Central memory CD8-positive, alpha-beta T cell (primary cell): ENCODE results near the gene TSPAN11.

Experiments used
- ATAC-seq: fragments of 150-1000 bp; cut with Tn5 transposase; replicated peaks from 2 replicates; pipeline ENCODE4 v1.10.0; 2022; ENCODE audit warnings: mild to moderate bottlenecking, moderate FRiP score, moderate number of reproducible peaks; ENCODE audit not compliant: poor library complexity, severe bottlenecking; ENCODE audit errors: extremely low read depth
- DNase-seq, 2 donors: peaks; one replicate each; pipeline ENCODE4 v3.0.0; 2021; ENCODE audit warnings: low spot score in 2 of 2
- H3K27ac Mint-ChIP-seq: one replicate; pipeline ENCODE4 v1.8.0; 2022; ENCODE audit warnings: low read depth, mild to moderate bottlenecking, moderate library complexity, mixed read lengths
- H3K27me3 Mint-ChIP-seq: one replicate; pipeline ENCODE4 v1.8.0; 2022; ENCODE audit warnings: mixed read lengths
- H3K36me3 Mint-ChIP-seq: one replicate; pipeline ENCODE4 v1.8.0; 2022; ENCODE audit warnings: mild to moderate bottlenecking, moderate library complexity, mixed read lengths; ENCODE audit not compliant: insufficient read depth
- H3K4me1 Mint-ChIP-seq: one replicate; pipeline ENCODE4 v1.8.0; 2022; ENCODE audit warnings: mixed read lengths
- H3K4me3 Mint-ChIP-seq: one replicate; pipeline ENCODE4 v1.8.0; 2022; ENCODE audit warnings: mild to moderate bottlenecking, moderate library complexity, mixed read lengths
- H3K9me3 Mint-ChIP-seq: one replicate; pipeline ENCODE4 v1.8.0; 2022; ENCODE audit warnings: mixed read lengths

TSPAN11 gene

DNA sequence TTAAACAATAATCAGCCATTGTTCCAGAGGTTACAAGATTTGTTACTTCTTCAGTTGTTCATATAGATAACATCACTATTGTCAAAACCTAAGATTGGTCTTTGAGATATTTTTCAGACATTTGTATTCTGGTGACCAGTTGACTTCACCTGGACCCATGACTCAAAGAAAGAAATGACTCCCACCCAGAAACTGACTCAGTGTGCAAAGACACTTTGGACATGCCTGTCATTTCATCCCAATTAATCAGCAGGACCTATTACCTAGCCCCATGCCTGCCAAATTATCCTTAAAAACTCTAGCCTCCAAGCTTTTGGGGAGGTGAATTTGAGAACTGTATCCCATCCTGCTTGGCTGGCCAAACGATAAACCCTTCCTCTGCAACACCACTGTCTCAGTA lies 27.7 kb upstream of the TSPAN11 start:
- Mint-ChIP-seq H3K4me3 (no peak overlapping the region), H3K36me3 (no peaks in the 10 kb centered on the region), H3K27ac (no peak overlapping the region), H3K27me3 (peaks cover 31% of the 10 kb centered on the region), H3K4me1 (no peaks in the 10 kb centered on the region), H3K9me3 (no peaks in the 10 kb centered on the region)
- ATAC-seq (no peak), DNase-seq (no peak)

DNA sequence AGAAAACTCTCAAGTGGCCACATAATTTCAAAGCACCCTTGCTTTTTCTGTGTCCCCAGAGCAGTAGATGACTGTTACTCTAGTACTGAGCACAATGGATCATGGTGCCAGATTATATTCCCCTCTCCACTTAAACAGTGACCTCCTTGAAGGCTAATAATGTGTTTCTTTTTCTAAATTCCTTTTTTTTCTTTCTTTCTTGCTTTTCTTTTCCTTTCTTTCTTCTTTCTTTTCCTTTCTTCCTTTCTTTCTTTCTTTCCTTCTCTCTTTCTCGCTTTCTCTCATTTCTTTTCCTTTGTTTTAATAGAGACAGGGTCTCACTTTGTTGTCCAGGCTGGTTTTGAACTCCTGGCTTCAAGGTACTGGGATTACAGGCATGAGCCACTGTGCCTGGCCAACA lies 26.2 kb upstream of the TSPAN11 start:
- no peak overlapping the region for H3K27ac Mint-ChIP-seq
- no peaks in the 10 kb centered on the region for H3K9me3 Mint-ChIP-seq
- H3K36me3 Mint-ChIP-seq, result no peaks in the 10 kb centered on the region
- no peak for DNase-seq
- H3K4me1 Mint-ChIP-seq, result no peaks in the 10 kb centered on the region
- peaks cover 24% of the 10 kb centered on the region for H3K27me3 Mint-ChIP-seq
- H3K4me3 Mint-ChIP-seq, result no peak overlapping the region
- no peak for ATAC-seq

DNA sequence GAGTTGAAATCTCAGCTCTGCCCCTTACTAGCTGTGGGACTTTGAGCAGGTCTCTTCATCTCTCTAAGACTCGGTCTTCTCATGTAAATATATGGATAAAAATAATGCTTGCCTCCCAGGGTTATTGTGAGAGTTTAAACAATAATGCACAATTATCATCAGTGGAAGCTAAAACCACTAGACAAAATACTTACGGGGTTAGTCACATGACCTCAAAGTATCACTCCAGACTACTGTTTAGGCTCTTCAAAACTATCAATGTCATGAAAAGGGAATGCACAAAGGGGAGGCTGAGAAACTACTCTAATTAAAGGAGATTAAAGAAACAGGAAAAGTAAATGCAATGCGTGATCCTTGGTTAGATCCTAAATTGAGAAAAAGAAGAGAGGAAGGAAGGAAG lies 24.5 kb upstream of the TSPAN11 start:
- H3K9me3 Mint-ChIP-seq, result no peaks in the 10 kb centered on the region
- no peak for ATAC-seq
- no peak for DNase-seq
- H3K4me3 Mint-ChIP-seq, result no peak overlapping the region
- no peaks in the 10 kb centered on the region for H3K4me1 Mint-ChIP-seq
- peaks cover 21% of the 10 kb centered on the region for H3K27me3 Mint-ChIP-seq
- no peaks in the 10 kb centered on the region for H3K36me3 Mint-ChIP-seq
- H3K27ac Mint-ChIP-seq, result no peak overlapping the region

DNA sequence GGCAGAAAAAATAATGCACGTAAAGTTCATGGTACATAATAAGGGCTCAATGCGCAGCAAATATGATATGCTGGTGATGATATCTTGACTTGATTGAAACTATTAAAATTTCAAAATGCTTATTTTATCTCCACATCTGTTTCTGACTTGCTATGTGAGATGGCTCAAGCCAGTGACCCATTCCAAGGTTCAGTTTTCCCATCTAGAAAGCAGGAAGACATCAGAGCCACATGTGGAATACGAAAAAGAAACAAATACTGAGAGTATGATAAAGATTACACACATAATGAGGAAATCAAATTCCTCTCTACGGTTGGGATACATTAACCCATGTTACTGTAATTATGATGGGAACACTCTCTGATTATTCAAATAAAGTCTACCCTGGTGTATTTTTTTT lies 24.0 kb upstream of the TSPAN11 start:
- no peaks in the 10 kb centered on the region for H3K36me3 Mint-ChIP-seq
- ATAC-seq (no peak), DNase-seq (no peak)
- H3K9me3 Mint-ChIP-seq, result no peaks in the 10 kb centered on the region
- no peaks in the 10 kb centered on the region for H3K4me1 Mint-ChIP-seq
- H3K27ac Mint-ChIP-seq, result no peak overlapping the region
- H3K4me3 Mint-ChIP-seq, result no peak overlapping the region
- peaks cover 15% of the 10 kb centered on the region for H3K27me3 Mint-ChIP-seq

DNA sequence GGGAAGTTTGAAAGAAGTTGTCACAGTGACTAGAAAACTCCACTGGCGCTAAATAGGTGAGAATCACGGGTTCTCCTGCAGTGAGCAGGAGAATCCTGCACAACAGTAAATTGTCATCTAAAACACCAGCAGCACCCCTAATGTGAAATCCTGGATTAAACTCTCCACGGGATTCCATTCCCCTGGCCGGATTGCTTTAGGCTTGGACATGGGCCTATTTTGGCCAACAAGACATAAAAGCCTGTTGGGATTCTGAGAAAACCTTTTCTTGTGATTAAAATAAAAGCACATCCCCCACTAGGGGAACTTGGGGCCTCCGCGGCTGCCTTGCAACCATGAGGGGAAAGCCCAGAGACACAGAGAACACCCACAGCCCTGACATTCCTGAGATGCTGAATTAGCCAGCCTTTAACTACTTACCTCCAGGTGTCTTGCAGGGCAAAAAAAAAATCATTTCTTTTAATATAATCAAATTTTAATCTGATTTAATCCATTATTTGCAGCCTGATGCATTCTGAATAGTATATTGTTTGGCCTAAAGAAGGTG lies 21.0 kb upstream of the TSPAN11 start:
- Mint-ChIP-seq H3K27ac (no peak overlapping the region), H3K36me3 (no peaks in the 10 kb centered on the region), H3K9me3 (no peaks in the 10 kb centered on the region), H3K27me3 (peaks cover 19% of the 10 kb centered on the region), H3K4me3 (no peak overlapping the region), H3K4me1 (no peaks in the 10 kb centered on the region)
- no peak for ATAC-seq
- no peak for DNase-seq

DNA sequence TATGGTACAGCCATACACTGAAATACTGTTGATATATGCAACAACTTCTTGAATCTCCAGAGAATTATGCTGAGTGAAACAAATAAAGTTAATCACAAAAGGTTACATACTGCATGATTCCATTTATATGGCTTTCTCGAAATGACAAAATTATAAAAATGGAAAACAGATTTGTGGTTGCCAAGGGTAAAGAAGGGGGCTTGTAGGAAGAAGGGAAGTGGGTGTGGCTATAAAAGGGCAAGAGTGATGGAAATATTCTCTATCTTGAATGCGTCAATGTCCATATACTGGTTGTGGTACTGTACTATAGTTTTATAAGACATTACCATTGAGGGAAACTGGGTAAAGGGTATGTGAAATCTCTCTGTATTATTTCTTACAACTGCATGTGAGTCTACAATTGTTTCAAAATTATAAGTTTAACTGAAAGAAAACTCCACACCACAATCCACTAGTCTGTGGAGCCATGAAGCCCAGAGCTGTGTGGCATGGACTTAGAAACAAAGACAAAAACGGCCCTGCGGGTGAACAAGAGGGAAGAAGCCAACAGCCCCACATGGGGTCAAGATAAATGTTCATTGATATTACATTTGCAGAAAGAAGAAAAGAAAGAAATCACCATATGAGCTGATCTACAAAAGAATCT lies 18.3 kb upstream of the TSPAN11 start:
- Mint-ChIP-seq H3K9me3 (no peaks in the 10 kb centered on the region), H3K4me1 (no peaks in the 10 kb centered on the region), H3K36me3 (no peaks in the 10 kb centered on the region), H3K27ac (no peak overlapping the region), H3K4me3 (no peak overlapping the region), H3K27me3 (peaks cover 22% of the 10 kb centered on the region)
- no peak for ATAC-seq
- DNase-seq, result no peak

DNA sequence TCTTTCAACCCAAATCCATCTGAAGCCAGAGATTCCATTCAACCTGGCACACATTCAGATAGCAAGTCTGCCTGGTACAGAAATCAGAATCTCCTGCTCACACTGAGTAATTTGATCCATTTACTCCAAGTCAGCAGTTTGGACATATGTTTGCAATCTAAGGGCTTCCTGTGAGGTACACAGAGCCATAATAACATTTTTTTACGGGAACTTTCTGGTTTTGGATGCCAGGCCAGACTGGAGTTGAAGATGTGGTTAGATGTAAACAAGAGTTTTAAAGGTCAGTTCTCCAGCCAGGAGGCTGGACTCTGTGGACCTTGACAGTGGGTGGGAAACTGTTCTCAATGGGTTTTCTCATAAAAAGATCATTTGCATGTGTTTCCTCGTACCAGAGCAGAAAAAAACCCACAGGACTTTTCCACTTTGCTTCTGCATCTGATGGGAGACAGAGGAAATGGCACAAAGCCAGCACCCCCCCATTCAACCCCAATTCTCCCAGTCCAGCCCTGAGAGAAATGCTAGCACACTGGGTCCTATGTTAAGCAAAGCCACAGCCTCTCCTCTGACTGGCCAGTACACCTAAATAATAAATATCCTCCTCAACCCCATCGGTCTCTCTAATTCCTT lies 17.7 kb upstream of the TSPAN11 start:
- no peak overlapping the region for H3K4me3 Mint-ChIP-seq
- ATAC-seq (no peak), DNase-seq (no peak)
- H3K36me3 Mint-ChIP-seq, result no peaks in the 10 kb centered on the region
- peaks cover 29% of the 10 kb centered on the region for H3K27me3 Mint-ChIP-seq
- no peak overlapping the region for H3K27ac Mint-ChIP-seq
- H3K9me3 Mint-ChIP-seq, result no peaks in the 10 kb centered on the region
- no peaks in the 10 kb centered on the region for H3K4me1 Mint-ChIP-seq

DNA sequence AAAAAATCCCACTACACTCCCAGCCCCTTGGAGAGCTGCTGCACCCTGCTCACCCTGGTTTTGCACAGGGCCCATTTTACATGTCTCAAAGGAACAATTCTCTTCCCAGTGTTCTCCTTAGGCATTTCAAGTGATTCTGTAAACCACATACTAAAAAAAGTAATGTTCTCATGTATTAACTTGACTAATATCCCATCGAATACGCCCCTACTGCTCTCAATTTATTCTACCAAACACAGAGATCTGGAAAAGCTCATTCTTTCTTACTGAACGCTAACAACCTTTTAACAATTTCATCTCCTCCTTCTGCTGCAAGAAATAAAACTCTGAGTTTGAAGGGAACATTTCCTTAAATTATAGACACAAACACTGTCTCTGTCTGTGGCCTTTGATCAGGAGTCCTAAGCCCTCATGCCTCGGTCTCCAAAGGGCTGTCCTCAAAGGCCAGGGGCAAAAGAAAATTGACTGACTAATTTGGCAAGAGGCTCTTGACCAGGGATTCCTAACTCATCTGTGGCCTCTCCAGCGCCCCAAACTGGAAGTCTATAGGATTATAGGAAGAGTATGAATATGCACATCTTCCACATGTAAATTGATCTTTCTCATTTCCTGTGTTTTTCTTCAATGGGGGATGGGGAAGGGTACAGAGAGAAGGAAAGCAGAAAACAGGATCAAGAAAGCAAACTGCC lies 17.1 kb upstream of the TSPAN11 start:
- Mint-ChIP-seq H3K36me3 (no peaks in the 10 kb centered on the region), H3K27me3 (peaks cover 34% of the 10 kb centered on the region), H3K9me3 (no peaks in the 10 kb centered on the region), H3K27ac (no peak overlapping the region), H3K4me3 (no peak overlapping the region), H3K4me1 (no peaks in the 10 kb centered on the region)
- no peak for ATAC-seq
- DNase-seq, result no peak

DNA sequence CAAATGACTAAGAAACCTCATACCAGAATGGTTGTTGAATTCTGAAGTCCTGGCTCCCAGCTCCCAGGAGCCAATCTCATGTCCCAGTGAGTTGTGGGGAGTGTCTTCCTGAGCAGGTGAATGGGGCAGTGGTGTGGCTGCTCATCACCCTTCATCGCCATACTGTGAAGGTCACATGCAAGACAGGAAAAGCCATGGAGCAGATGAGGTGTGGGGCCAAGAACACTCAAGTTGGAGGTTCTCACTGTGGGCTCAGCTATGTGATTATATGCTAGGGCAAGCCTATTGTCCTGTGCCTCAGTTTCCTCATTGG lies 16.6 kb upstream of the TSPAN11 start:
- H3K9me3 Mint-ChIP-seq, result no peaks in the 10 kb centered on the region
- ATAC-seq, result no peak

DNA sequence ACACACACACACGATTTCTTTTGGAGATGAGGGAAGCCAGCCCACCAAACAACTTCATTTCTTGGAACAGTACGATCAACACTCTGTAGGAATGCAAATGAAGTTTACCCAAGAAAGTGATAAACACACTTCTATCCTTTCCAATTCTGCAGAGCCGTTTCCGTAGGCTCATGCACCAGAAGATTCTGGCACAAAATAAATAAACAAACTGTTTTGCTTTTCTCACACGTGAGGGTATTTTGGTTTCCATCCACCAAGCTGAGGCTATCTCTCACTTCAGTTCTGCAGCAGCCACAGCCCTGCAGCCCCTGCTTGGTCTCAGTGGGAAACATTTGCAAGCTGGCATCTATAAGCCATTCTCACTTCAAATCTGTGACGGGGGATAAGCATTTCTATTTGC lies 15.3 kb upstream of the TSPAN11 start:
- H3K4me3 Mint-ChIP-seq, result no peak overlapping the region
- peaks cover 35% of the 10 kb centered on the region for H3K27me3 Mint-ChIP-seq
- DNase-seq, result no peak
- no peaks in the 10 kb centered on the region for H3K36me3 Mint-ChIP-seq
- no peak for ATAC-seq
- H3K9me3 Mint-ChIP-seq, result no peaks in the 10 kb centered on the region
- H3K27ac Mint-ChIP-seq, result no peak overlapping the region
- no peaks in the 10 kb centered on the region for H3K4me1 Mint-ChIP-seq

More for the DNA sequence above, 16.6 kb upstream of the TSPAN11 start:
- H3K27me3 Mint-ChIP-seq, result peaks cover 34% of the 10 kb centered on the region
- no peaks in the 10 kb centered on the region for H3K36me3 Mint-ChIP-seq
- no peaks in the 10 kb centered on the region for H3K4me1 Mint-ChIP-seq
- DNase-seq, result no peak
- no peak overlapping the region for H3K4me3 Mint-ChIP-seq
- no peak overlapping the region for H3K27ac Mint-ChIP-seq

DNA sequence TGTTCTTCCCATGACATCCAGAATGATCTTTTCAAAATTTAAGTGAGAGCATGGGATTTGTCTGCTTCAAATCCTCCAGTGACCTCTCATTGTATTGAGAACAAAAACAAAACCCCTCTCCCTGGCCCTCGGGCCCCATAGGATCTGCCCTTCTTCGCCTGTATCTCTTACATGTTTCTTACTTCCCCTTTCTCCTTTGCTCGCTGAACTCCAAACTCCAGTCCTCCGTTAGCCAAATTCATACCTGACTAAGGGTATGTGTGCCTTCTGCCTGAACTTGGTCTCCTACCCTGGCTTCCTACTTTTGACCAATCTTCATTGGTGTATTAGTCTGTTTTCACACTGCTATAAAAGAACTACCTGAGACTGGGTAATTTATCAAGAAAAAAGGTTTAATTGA lies 13.2 kb upstream of the TSPAN11 start:
- no peak for DNase-seq
- Mint-ChIP-seq H3K9me3 (no peaks in the 10 kb centered on the region), H3K4me3 (no peak overlapping the region), H3K27ac (no peak overlapping the region), H3K27me3 (peaks cover 40% of the 10 kb centered on the region), H3K36me3 (no peaks in the 10 kb centered on the region), H3K4me1 (no peaks in the 10 kb centered on the region)
- ATAC-seq, result no peak

DNA sequence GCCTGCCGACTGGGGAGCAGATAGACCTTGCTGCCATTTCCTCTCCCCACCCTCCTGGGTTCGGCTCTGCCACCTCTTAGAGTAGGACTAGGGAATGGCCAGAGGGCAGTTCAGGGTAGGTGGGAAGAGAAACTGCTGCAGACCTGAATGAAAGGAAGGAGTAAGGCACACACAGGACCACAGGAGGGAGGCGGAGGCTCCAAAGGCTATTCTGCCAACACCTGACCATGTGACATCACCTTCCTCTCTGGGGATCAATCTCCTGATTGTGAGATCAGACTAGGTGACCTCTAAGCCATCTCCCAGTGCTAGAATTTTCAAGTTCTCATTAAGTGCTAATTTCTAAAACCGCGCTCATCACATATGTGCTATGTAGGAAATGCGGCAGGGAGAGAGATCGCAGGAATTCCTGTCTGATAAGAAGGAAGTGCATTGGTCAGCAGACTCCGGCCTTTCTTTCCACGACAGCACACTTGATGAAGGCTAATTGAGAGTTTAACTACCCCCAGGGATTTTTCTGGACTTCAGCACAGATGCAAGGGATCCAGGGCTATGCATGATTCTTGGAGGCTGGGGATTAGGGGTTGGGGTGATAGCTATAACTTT lies 11.5 kb upstream of the TSPAN11 start:
- DNase-seq (no peak), ATAC-seq (no peak)
- H3K9me3 Mint-ChIP-seq, result no peaks in the 10 kb centered on the region
- H3K27me3 Mint-ChIP-seq, result peaks cover 30% of the 10 kb centered on the region
- no peak overlapping the region for H3K27ac Mint-ChIP-seq
- no peaks in the 10 kb centered on the region for H3K4me1 Mint-ChIP-seq
- no peak overlapping the region for H3K4me3 Mint-ChIP-seq
- no peaks in the 10 kb centered on the region for H3K36me3 Mint-ChIP-seq

DNA sequence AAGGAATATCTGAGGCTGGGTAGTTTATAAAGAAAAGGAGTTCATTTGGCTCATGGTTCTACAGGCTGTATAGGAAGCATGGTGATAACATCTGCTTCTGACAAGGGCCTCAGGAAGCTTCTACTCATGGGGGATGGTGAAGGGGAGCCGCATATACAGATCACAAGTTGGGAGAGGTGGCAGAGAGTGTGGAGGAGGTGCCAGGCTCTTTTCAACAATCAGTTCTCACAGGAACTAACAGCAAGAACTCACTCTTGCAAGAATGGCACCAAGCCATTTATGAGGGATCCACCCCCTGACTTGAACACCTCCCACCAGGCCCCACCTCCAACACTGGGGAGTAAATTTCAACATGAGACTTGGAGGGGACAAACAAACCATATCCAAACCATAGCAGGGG lies 3.5 kb upstream of the TSPAN11 start:
- peaks cover 50% of the 10 kb centered on the region for H3K27me3 Mint-ChIP-seq
- no peaks in the 10 kb centered on the region for H3K4me1 Mint-ChIP-seq
- ATAC-seq, result no peak
- no peak overlapping the region for H3K4me3 Mint-ChIP-seq
- no peaks in the 10 kb centered on the region for H3K9me3 Mint-ChIP-seq
- no peak for DNase-seq
- H3K27ac Mint-ChIP-seq, result no peak overlapping the region
- H3K36me3 Mint-ChIP-seq, result no peaks in the 10 kb centered on the region
